ENCODE measurements around the gene GP1BB. TPM values are rescaled to one million over a fixed set of nuclear protein-coding genes. Genes with fewer than 3 reads are reported as not detected.

The GP1BB gene
- total and polyA plus RNA-seq, 2 of the 13 experiments (the other 11 are each of a cell fraction or from before 2014, with no cell fraction given), result not detected

DNA sequence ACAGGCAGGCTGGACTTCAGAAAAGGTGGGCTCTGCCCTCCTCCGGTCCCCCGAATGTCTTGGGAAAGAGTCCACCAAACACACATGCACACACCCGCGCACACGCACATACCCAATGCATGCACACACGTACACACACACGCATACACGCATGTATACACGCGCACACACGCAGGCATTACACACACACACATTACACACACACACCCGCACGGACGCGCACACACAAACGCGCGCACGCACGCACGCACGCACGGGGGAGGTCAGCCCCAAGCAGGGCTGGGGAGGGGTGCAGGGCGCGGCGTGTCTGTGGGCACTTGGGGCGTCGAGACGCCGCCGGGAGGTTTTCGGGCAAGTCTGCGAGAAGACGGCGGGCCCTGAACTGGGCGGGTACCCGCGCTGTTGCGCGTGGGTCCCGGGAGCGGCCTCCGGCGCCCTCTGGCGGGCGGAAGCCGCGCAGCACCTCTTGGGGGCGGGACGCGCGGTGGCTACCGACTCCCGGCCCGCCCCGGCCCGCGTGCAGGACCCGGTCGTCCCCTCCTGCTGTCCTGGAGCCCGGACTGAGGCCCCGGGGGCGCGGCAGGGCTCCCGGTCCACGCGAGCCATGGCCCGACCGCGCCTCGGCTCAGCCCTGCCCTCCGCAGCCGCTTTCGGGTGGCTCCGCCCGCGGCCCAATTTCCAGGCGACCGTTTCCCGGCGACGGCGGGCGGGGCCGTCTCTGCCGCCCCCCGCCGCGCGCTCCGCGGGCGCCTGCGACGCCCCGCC lies 5.5 kb upstream of the GP1BB start (continued):
- TF ChIP-seq, protein P1, sequence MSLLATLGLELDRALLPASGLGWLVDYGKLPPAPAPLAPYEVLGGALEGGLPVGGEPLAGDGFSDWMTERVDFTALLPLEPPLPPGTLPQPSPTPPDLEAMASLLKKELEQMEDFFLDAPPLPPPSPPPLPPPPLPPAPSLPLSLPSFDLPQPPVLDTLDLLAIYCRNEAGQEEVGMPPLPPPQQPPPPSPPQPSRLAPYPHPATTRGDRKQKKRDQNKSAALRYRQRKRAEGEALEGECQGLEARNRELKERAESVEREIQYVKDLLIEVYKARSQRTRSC (CRISPR knock-in tag; IDR thresholded peaks at IDR 0.05; ENCODE audit: low read depth), result no peak
- no peak for TF ChIP-seq ZNF83 (CRISPR knock-in tag; IDR thresholded peaks at IDR 0.05; ENCODE audit: borderline replicate concordance)
- TF ChIP-seq ZNF3 (CRISPR knock-in tag; IDR thresholded peaks at IDR 0.05), result no peak
- peak; percentile 49; the same call in 1 of the 2 replicates for TF ChIP-seq MEIS2 (CRISPR knock-in tag; IDR thresholded peaks at IDR 0.05)
- TF ChIP-seq ZNF253 (CRISPR knock-in tag; IDR thresholded peaks at IDR 0.05; ENCODE audit: borderline replicate concordance), result no peak
- TF ChIP-seq ZNF12 (CRISPR knock-in tag; IDR thresholded peaks at IDR 0.05), result no peak
- TF ChIP-seq TCF7 (IDR thresholded peaks at IDR 0.05; ENCODE audit: low read depth), result no peak
- TF ChIP-seq SIX1 (CRISPR knock-in tag; IDR thresholded peaks at IDR 0.05; ENCODE audit: borderline replicate concordance), result no peak
- TF ChIP-seq ADNP (CRISPR knock-in tag; IDR thresholded peaks at IDR 0.05), result no peak
- no peak for TF ChIP-seq ZNF230 (CRISPR knock-in tag; IDR thresholded peaks at IDR 0.05)
- no peak for TF ChIP-seq ZKSCAN8 (CRISPR knock-in tag; IDR thresholded peaks at IDR 0.05; ENCODE audit: borderline replicate concordance)
- no peak for TF ChIP-seq GTF2F1 (IDR thresholded peaks at IDR 0.05; ENCODE audit: low read length)
- TF ChIP-seq, protein P2, sequence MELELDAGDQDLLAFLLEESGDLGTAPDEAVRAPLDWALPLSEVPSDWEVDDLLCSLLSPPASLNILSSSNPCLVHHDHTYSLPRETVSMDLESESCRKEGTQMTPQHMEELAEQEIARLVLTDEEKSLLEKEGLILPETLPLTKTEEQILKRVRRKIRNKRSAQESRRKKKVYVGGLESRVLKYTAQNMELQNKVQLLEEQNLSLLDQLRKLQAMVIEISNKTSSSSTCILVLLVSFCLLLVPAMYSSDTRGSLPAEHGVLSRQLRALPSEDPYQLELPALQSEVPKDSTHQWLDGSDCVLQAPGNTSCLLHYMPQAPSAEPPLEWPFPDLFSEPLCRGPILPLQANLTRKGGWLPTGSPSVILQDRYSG (CRISPR knock-in tag; IDR thresholded peaks at IDR 0.05), result no peak
- TF ChIP-seq, protein P3, sequence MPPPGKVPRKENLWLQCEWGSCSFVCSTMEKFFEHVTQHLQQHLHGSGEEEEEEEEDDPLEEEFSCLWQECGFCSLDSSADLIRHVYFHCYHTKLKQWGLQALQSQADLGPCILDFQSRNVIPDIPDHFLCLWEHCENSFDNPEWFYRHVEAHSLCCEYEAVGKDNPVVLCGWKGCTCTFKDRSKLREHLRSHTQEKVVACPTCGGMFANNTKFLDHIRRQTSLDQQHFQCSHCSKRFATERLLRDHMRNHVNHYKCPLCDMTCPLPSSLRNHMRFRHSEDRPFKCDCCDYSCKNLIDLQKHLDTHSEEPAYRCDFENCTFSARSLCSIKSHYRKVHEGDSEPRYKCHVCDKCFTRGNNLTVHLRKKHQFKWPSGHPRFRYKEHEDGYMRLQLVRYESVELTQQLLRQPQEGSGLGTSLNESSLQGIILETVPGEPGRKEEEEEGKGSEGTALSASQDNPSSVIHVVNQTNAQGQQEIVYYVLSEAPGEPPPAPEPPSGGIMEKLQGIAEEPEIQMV (CRISPR knock-in tag; IDR thresholded peaks at IDR 0.05; ENCODE audit: low read depth), result 0 out of 2 replicates have a peak, but pooled peaks have one; percentile 47
- TF ChIP-seq MAFK (conservative IDR thresholded peaks at IDR 0.05 in 1 of 2, IDR thresholded peaks at IDR 0.05 in 1 of 2; ENCODE audit: low read length in 2 of 2), result no peak
- 0 out of 2 replicates have a peak, but pooled peaks have one; percentile 40 for TF ChIP-seq MEIS1 (CRISPR knock-in tag; IDR thresholded peaks at IDR 0.05; ENCODE audit: borderline replicate concordance)
- no peak for TF ChIP-seq NFIB (CRISPR knock-in tag; IDR thresholded peaks at IDR 0.05; ENCODE audit: borderline replicate concordance)
- TF ChIP-seq, protein P4, sequence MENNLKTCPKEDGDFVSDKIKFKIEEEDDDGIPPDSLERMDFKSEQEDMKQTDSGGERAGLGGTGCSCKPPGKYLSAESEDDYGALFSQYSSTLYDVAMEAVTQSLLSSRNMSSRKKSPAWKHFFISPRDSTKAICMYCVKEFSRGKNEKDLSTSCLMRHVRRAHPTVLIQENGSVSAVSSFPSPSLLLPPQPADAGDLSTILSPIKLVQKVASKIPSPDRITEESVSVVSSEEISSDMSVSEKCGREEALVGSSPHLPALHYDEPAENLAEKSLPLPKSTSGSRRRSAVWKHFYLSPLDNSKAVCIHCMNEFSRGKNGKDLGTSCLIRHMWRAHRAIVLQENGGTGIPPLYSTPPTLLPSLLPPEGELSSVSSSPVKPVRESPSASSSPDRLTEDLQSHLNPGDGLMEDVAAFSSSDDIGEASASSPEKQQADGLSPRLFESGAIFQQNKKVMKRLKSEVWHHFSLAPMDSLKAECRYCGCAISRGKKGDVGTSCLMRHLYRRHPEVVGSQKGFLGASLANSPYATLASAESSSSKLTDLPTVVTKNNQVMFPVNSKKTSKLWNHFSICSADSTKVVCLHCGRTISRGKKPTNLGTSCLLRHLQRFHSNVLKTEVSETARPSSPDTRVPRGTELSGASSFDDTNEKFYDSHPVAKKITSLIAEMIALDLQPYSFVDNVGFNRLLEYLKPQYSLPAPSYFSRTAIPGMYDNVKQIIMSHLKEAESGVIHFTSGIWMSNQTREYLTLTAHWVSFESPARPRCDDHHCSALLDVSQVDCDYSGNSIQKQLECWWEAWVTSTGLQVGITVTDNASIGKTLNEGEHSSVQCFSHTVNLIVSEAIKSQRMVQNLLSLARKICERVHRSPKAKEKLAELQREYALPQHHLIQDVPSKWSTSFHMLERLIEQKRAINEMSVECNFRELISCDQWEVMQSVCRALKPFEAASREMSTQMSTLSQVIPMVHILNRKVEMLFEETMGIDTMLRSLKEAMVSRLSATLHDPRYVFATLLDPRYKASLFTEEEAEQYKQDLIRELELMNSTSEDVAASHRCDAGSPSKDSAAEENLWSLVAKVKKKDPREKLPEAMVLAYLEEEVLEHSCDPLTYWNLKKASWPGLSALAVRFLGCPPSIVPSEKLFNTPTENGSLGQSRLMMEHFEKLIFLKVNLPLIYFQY (CRISPR knock-in tag; IDR thresholded peaks at IDR 0.05; ENCODE audit: borderline replicate concordance), result peak; percentile 75
- TF ChIP-seq FOXO1 (CRISPR knock-in tag; IDR thresholded peaks at IDR 0.05), result no peak
- no peak for TF ChIP-seq POLR2AphosphoS2 (IDR thresholded peaks at IDR 0.05; ENCODE audit: low read depth, low read length)
- TF ChIP-seq TGIF2 (CRISPR knock-in tag; IDR thresholded peaks at IDR 0.05), result no peak
- TF ChIP-seq MED13 (CRISPR knock-in tag; IDR thresholded peaks at IDR 0.05), result no peak

All from HepG2 (cell line).